Stimulated activated naive B cell treated with anti-CD40 and anti-IgM and Interleukin-4, amounts not matched to agents 10 μg/mL and 1 μg/mL and 100 μg/mL, for 72 hours (primary cell): ENCODE results near the gene BSDC1.
"Not testable (repeated sequence)": the region's sequence is repeated elsewhere in the genome, so short reads cannot be mapped to it uniquely, and the experiment has no call there.

Experiments
- ATAC-seq, 2 donors: fragments of 150-1000 bp; cut with Tn5 transposase; replicated peaks; 2 replicates each; pipeline ENCODE4 v1.10.0; 2021; ENCODE audit warnings: moderate library complexity in 1 of 2
- DNase-seq: peaks from one replicate; pipeline ENCODE4 v3.0.0; 2021
- H3K27ac Mint-ChIP-seq: one replicate; pipeline ENCODE4 v1.8.0; 2022; ENCODE audit warnings: mild to moderate bottlenecking, mixed read lengths
- H3K27me3 Mint-ChIP-seq, 2 donors: one replicate each; pipeline ENCODE4 v1.8.0; 2022; ENCODE audit warnings: mixed read lengths in 2 of 2
- H3K36me3 Mint-ChIP-seq, 2 donors: one replicate each; pipeline ENCODE4 v1.8.0; 2022; ENCODE audit warnings: mixed read lengths in 2 of 2, mild to moderate bottlenecking in 1 of 2
- H3K4me1 Mint-ChIP-seq, 2 donors: one replicate each; pipeline ENCODE4 v1.8.0; 2022; ENCODE audit warnings: mixed read lengths in 2 of 2, mild to moderate bottlenecking in 1 of 2
- H3K4me3 Mint-ChIP-seq, 2 donors: one replicate each; pipeline ENCODE4 v1.8.0; 2022; ENCODE audit warnings: mild to moderate bottlenecking in 2 of 2, mixed read lengths in 2 of 2, moderate library complexity in 1 of 2
- H3K9me3 Mint-ChIP-seq, 2 donors: one replicate each; pipeline ENCODE4 v1.8.0; 2022; ENCODE audit warnings: mixed read lengths in 2 of 2, mild to moderate bottlenecking in 1 of 2

The BSDC1 gene

DNA sequence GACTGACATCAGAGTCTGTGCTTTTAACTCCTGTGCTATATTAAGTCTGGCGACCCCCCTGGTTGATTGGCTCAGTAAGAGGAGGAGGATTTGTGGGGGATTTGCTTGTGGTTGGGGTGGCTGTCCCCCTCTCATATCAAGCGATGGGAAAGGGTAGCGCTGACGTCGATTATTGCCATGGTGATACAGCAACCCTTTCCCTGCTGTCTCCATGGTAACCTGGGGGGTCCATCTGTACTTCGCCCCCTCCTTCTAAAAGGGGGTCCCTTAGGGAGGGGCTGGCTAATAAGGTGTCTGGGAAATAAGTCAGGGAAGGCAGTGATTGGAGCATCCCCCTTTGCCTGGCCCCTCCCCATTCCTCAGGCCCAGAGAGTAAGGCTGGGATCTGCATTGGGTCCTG lies 36.6 kb downstream of the BSDC1 start:
- Mint-ChIP-seq H3K27me3 (peaks cover 0 to 5% of the 10 kb centered on the region in 2 donors), H3K4me1 (peaks cover 37 to 64% of the 10 kb centered on the region in 2 donors), H3K9me3 (no peaks in the 10 kb centered on the region), H3K27ac (no peak overlapping the region), H3K4me3 (no peak overlapping the region), H3K36me3 (peaks cover 9 to 20% of the 10 kb centered on the region in 2 donors)
- DNase-seq (no peak), ATAC-seq (no peak)

DNA sequence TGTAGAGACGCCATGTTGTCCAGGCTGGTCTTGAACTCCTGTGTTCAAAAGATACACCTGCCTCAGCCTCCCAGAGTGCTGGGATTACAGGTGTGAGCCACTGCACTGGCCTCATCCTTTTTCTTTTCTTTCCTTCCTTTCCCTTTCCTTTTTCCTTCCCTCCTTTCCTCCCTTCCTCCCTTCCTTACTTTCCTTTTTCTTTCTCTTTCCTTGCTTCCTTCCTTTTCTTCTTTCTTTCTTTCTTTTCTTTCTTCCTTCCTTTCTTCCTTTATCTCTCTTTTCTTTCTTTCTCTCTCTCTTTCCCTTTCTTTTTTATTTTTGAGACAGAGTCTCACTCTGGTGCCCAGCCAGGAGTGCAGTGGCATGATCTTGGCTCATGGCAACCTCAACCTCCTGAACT lies 37.8 kb downstream of the BSDC1 start:
- Mint-ChIP-seq H3K4me1 (peaks cover 32 to 55% of the 10 kb centered on the region in 2 donors), H3K36me3 (peaks cover 5 to 16% of the 10 kb centered on the region in 2 donors), H3K27ac (peak overlapping the region; percentile 7), H3K27me3 (peaks cover 0 to 5% of the 10 kb centered on the region in 2 donors), H3K9me3 (no peaks in the 10 kb centered on the region), H3K4me3 (no peak overlapping the region)
- ATAC-seq (no peak), DNase-seq (no peak)

DNA sequence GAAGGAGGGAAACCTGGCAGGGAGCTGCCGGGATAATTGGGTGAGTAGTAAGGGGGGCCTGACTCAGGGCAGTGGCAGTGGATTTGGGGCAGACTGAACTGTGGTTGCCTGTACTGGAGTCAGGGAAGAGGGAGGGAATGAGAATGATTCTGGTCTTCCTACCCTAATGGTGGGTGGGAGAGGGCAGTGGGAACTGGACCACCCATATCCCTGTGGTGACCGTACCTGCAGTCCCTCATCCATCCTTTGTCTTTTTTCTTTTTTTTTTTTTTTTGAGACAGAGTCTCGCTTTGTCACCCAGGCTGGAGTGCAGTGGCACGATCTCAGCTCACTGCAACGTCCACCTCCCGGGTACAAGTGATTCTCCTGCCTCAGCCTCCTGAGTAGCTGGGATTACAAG lies 38.5 kb downstream of the BSDC1 start:
- DNase-seq, H3K4me3 Mint-ChIP-seq, ATAC-seq, H3K27ac Mint-ChIP-seq, H3K9me3 Mint-ChIP-seq, H3K27me3 Mint-ChIP-seq: not testable (repeated sequence)
- H3K36me3 Mint-ChIP-seq: peaks cover 4 to 15% of the 10 kb centered on the region in 2 donors
- peaks cover 31 to 54% of the 10 kb centered on the region in 2 donors for H3K4me1 Mint-ChIP-seq

DNA sequence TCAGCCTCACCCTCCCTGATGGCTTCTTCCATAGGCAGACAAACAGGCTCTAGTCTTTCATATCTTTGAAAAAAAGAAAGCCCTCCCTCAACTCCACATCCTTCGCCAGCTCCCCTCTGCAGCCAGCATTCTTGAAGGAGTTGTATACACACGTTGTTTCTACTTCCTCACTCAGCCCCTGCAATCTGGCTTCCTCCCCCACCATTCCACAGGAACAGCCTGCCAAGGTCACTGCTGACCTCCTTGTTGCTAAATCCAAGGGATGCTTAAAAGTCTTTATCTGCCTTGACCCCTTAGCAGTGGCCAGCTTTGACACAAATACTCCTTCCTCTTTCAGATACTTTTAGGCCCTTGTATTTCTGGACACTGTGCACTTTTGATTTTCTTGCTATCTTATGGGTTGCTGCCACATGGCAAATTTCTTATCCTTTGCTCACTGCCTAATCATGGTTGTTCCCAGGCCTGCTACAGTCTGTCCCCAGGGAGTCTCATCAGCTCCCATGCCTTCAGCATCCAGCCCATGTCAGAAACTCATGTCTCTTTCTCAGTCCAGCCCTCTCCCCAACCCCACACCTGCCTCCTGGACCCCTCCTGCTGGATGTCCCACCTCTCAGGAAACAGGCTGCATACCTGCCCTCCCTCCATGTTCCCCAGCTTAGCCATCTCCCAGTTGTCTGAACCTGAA lies 40.2 kb downstream of the BSDC1 start:
- Mint-ChIP-seq H3K36me3 (peaks cover 4 to 14% of the 10 kb centered on the region in 2 donors), H3K4me1 (peaks cover 27 to 50% of the 10 kb centered on the region in 2 donors)
- no peak for ATAC-seq

DNA sequence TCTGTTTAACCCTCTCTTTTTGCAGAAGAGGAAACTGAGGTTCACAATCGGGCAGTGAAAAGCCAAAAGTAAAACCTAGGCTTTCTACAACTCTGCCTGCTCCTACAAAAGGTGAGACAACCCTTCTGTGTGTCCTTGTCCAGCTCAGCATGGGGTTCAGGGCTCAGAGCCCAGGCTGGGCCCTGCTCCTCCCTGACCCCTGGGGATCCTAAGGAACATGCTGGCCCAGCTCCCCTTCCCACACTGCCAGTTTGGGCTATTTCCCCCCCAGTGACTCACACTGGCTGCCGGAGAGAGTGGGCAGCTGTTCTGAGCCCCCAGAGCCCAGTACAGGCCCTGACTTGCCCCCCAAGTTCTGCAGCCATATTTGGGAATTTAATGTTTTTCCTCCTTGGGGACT lies 40.8 kb downstream of the BSDC1 start:
- H3K4me1 Mint-ChIP-seq: peaks cover 30 to 53% of the 10 kb centered on the region in 2 donors

More for the DNA sequence above, 40.2 kb downstream of the BSDC1 start:
- Mint-ChIP-seq H3K9me3 (peaks cover 0 to 1% of the 10 kb centered on the region in 2 donors), H3K27me3 (no peaks in the 10 kb centered on the region), H3K27ac (no peak overlapping the region), H3K4me3 (no peak overlapping the region)
- no peak for DNase-seq

DNA sequence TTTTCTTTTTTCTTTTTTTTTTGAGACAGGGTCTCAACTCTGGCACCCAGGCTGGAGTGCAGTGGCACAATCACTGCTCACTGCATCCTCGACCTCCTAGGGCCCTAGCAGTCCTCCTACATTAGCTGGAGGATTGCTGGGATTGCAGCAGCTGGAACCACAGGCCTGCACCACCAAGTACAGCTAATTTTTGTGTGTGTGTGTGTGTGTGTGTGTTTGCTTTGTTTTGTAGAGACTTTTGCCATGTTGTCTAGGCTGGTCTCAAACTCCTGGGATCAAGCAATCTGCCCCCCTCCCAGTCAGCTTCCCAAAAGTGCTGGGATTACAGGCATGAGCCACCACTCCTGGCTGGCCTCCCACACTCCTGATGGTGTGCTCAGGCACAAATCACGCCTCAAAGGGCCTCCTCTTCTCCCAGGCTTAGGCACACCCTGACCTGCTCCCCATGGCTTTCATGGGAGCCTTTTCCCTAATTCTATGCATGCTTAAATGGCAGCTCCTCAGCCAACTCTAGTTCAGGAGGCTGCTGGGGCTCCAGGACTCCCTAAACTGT lies 41.3 kb downstream of the BSDC1 start:
- Mint-ChIP-seq H3K4me3 (peak overlapping the region in 1 of 2 donors; percentile 88), H3K4me1 (peaks cover 28 to 53% of the 10 kb centered on the region in 2 donors), H3K27me3 (no peaks in the 10 kb centered on the region), H3K36me3 (peaks cover 4 to 14% of the 10 kb centered on the region in 2 donors), H3K27ac (peak overlapping the region; percentile 92), H3K9me3 (peaks cover 0 to 1% of the 10 kb centered on the region in 2 donors)
- no peak for ATAC-seq
- no peak for DNase-seq

More for the DNA sequence above, 40.8 kb downstream of the BSDC1 start:
- Mint-ChIP-seq H3K9me3 (peaks cover 0 to 1% of the 10 kb centered on the region in 2 donors), H3K4me3 (peak overlapping the region in 1 of 2 donors; percentile 1), H3K36me3 (peaks cover 4 to 14% of the 10 kb centered on the region in 2 donors), H3K27ac (no peak overlapping the region), H3K27me3 (no peaks in the 10 kb centered on the region)
- ATAC-seq: no peak
- DNase-seq: no peak

DNA sequence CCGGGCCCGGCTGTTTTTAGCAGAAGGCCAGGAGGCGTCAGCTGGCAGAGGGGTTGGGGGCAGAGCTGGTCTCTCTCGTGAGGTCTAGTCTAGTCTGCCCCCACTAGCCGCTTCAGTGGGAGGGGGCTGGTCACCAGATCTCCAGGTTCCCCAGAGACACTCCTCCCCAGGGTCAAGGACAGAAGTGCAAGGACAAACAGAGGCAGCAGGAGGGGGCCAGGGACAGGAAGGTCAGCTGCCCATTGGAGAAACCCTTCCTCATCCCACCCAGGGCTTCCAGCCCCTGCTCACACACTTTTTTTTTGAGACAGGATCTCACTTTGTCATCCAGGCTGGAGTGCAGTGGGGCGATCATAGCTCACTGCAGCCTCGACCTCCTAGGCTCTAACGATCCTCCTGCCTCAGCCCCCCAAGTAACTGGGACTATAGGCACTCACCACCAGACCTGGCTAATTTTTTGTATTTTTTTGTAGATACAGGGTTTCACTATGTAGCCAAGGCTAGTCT lies 41.9 kb downstream of the BSDC1 start:
- ATAC-seq (no peak), DNase-seq (no peak)
- peak overlapping the region; percentile 87 to 88 for H3K4me3 Mint-ChIP-seq
- H3K27ac Mint-ChIP-seq: peak overlapping the region; percentile 92
- peaks cover 4 to 14% of the 10 kb centered on the region in 2 donors for H3K36me3 Mint-ChIP-seq
- peaks cover 0 to 1% of the 10 kb centered on the region in 2 donors for H3K9me3 Mint-ChIP-seq
- H3K4me1 Mint-ChIP-seq: peaks cover 24 to 49% of the 10 kb centered on the region in 2 donors
- H3K27me3 Mint-ChIP-seq: no peaks in the 10 kb centered on the region

DNA sequence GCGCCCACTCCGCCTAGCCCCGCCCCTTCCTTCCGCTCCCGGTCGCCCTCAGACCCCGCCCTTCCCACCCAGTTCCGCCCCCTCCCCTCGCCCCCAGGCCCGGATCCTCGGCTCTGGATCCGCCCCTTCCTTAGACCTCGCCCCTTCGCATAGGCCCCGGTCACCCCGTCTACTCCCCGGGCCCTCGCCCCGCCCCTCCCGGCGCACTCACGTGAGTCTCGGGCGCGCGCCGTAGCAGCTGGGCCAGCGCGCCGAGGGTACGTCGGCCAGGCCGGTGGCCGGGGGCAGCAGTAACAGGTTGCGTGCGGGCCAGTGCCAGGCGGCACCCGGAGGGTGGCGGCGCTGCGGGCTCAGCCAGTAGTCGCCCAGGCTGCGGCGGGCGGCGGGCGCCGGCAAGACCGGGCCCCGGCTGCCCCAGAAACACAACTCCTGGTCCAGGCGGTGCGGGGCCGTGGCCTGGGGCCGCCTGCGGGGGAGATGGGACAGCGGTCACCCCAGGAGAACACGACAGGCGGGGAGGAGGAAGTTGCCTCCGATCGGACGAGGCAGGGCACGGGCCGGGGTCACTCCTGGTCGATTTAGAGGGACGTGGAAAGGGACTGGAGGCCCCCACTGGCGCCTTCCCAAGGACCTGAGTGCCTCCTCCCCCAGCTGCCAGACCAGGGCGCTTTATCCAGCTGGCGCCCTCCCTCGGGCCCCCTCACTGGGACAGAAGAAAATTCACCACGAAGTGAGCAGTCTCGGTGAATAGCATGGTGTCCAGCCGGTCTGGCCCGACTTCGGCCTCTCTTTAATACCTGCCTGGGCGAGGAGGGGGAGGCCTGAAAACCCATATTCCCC lies 42.6 kb downstream of the BSDC1 start:
- H3K27ac Mint-ChIP-seq: peak overlapping the region; percentile 92
- H3K9me3 Mint-ChIP-seq: peaks cover 0 to 1% of the 10 kb centered on the region in 2 donors
- H3K4me3 Mint-ChIP-seq: peak overlapping the region; percentile 87 to 88
- H3K36me3 Mint-ChIP-seq: peaks cover 4 to 14% of the 10 kb centered on the region in 2 donors
- ATAC-seq (peak; percentile 95 to 96), DNase-seq (peak; percentile 84)
- H3K27me3 Mint-ChIP-seq: no peaks in the 10 kb centered on the region
- H3K4me1 Mint-ChIP-seq: peaks cover 24 to 48% of the 10 kb centered on the region in 2 donors

DNA sequence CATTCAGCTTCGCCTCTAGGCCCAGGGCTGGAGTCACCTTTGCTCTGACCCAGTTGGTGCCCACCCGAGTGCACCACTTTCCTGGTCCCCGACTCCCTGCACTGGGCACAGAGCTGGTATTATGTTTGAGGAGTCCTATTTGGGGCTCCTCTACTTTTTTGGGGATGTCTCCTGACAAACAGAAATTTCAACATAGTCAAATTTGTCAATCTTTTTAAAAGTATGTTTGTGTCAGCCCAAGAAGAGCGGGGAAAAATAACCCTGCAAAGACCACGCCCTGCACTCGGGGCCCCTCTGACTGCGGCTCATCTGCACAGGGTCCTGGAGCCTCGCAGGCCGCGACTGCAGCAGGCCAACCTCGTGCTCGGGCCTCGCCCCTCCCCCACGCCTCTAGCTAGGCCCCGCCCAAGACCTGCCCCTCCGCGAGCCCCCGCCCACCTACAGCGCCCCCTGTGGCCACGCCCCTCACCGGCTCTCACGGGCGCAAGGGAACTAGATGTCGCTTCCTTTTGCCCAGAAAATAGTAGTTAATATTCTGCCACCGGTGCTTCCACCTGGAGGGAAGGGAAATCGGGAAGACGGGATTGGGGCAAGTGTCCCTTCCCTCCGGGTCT lies 43.3 kb downstream of the BSDC1 start:
- Mint-ChIP-seq H3K4me1 (peaks cover 28 to 48% of the 10 kb centered on the region in 2 donors), H3K4me3 (peak overlapping the region; percentile 87 to 88), H3K27ac (peak overlapping the region; percentile 92), H3K27me3 (no peaks in the 10 kb centered on the region), H3K36me3 (peaks cover 4 to 14% of the 10 kb centered on the region in 2 donors), H3K9me3 (peaks cover 0 to 1% of the 10 kb centered on the region in 2 donors)
- DNase-seq (peak; percentile 71), ATAC-seq (peak; percentile 65 to 78)

DNA sequence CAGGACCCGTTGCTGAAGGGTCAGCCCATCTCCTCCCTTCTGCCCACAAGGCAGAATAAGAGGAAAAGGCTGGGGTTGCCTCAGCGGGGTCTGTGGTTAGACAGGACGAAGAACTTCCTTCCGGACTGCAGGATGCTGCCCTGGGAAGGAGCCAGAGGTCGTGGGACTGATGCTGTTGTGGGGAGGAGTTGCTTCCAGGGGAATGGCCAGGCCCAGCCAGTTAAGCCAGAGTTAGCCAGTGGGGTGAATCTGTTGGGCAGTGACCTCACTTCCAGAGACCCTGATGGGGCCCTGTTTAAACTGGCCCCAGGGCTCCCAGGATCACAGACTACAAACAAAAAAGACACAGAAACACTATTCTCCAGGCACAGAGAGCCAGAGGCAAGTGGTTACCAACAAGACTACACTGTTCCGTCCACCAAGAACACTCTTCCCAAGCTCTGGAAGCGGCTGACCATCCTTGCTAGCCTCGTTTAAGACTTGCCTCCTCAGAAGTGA lies 45.0 kb downstream of the BSDC1 start:
- peaks cover 3 to 9% of the 10 kb centered on the region in 2 donors for H3K36me3 Mint-ChIP-seq
- peaks cover 27 to 47% of the 10 kb centered on the region in 2 donors for H3K4me1 Mint-ChIP-seq
- ATAC-seq: no peak
- DNase-seq: no peak
- peaks cover 0 to 1% of the 10 kb centered on the region in 2 donors for H3K9me3 Mint-ChIP-seq
- no peak overlapping the region for H3K4me3 Mint-ChIP-seq
- no peaks in the 10 kb centered on the region for H3K27me3 Mint-ChIP-seq
- H3K27ac Mint-ChIP-seq: no peak overlapping the region

DNA sequence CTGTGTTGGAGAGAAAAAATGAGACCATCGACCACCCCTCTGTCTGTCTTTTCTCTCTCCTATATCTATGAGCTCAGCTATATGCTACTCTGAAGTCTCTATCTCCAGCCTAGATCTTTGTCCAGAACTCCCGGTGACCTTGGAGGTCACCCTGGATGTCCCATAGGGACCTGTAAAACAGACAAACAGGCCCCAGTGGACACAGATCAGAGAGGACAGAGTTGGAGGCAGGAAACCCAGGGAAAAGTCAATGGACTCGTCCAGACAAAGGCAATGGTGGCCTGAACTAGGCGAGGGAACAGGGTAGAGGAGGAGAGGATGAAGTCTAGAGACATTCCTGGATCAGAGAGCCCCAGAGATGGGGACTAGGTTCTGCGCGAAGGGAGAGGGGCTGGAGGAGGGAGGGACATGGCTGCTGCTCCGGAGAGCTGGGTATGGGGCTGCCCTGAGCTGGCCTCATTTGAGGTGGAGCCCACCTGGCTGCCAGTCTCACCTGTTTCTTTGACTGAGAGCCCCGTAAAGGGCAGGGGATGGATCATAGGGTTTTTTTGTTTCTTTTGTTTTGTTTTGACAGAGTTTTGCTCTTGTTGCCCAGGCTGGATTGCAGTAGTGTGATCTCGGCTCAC lies 47.6 kb downstream of the BSDC1 start:
- no peak for DNase-seq
- H3K27ac Mint-ChIP-seq: no peak overlapping the region
- H3K9me3 Mint-ChIP-seq: peaks cover 0 to 1% of the 10 kb centered on the region in 2 donors
- peaks cover 3 to 4% of the 10 kb centered on the region in 2 donors for H3K36me3 Mint-ChIP-seq
- peaks cover 27 to 31% of the 10 kb centered on the region in 2 donors for H3K4me1 Mint-ChIP-seq
- ATAC-seq: no peak
- no peak overlapping the region for H3K4me3 Mint-ChIP-seq
- no peaks in the 10 kb centered on the region for H3K27me3 Mint-ChIP-seq

DNA sequence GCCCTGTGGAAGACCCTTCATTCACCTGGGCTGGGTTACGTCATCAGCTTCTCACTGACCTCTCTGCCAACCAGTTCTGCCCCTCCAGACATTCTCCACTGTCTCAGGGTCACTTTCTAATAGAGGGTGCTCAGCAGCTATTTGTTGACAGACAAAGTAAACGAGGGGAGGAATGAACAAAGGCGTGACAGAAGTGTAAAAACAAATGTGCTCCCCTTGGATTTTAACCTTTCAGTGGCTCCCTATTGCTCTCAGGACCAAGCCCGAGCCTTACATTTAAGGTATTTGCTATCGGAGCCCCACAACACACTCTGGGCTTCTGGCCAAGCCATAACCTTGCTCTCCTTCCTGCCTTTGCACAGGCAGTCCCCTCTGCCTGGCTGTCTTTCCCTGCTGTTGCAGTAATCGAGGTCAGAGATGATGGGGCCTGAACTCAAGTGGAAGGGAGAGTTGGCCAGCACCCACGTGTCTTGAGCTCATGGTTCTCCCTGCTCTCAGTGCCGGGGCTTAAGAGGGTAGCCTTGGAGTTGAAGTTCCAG lies 48.9 kb downstream of the BSDC1 start:
- Mint-ChIP-seq H3K27me3 (no peaks in the 10 kb centered on the region), H3K9me3 (no peaks in the 10 kb centered on the region), H3K36me3 (peaks cover 0 to 2% of the 10 kb centered on the region in 2 donors), H3K4me1 (peaks cover 23 to 24% of the 10 kb centered on the region in 2 donors), H3K4me3 (no peak overlapping the region), H3K27ac (no peak overlapping the region)
- ATAC-seq (no peak), DNase-seq (no peak)

DNA sequence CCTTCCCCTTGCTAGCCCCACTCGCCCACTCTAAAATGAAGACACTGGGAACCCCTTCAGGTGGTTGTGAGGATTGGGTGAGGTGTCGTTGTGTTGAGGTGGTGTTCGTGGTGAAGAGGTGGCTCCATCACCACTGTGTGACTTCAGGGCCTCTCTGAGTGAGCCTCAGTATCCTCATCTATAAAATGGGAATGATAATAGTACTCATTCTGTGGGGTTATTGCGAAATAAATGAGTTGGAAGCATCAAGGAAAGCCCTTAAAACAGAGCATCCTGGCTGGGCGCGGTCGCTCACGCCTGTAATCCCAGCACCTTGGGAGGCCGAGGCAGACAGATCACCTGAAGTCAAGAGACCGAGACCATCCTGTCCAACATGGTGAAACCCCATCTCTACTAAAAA lies 51.5 kb downstream of the BSDC1 start:
- no peak overlapping the region for H3K4me3 Mint-ChIP-seq
- H3K9me3 Mint-ChIP-seq: no peaks in the 10 kb centered on the region
- DNase-seq (no peak), ATAC-seq (no peak)
- H3K27ac Mint-ChIP-seq: no peak overlapping the region
- H3K4me1 Mint-ChIP-seq: peaks cover 28 to 36% of the 10 kb centered on the region in 2 donors
- no peaks in the 10 kb centered on the region for H3K27me3 Mint-ChIP-seq
- H3K36me3 Mint-ChIP-seq: peaks cover 0 to 3% of the 10 kb centered on the region in 2 donors
